ENCODE measurements around the gene WDR19. TPM values are rescaled to one million over a fixed set of nuclear protein-coding genes. Genes with fewer than 3 reads are reported as not detected.

The WDR19 gene
- total RNA-seq, 1 experiment from 2014 or later, result 33.2 TPM

- peaks cover 4% of the 10 kb centered on the region; the same call in 1 of the 2 replicates for H3F3A ChIP-seq (ENCODE audit: insufficient read depth, low read depth)
- peaks cover 15% of the 10 kb centered on the region for H3K4me1 ChIP-seq (replicated peaks; ENCODE audit: insufficient read depth)
- peak overlapping the region; percentile 63 for H2AFZ ChIP-seq
- no peaks in the 10 kb centered on the region for H4K20me1 ChIP-seq (ENCODE audit: insufficient read depth)
- TF ChIP-seq EZH2 (IDR thresholded peaks at IDR 0.05; ENCODE audit: low read depth), result no peak
- TF ChIP-seq, protein P1, sequence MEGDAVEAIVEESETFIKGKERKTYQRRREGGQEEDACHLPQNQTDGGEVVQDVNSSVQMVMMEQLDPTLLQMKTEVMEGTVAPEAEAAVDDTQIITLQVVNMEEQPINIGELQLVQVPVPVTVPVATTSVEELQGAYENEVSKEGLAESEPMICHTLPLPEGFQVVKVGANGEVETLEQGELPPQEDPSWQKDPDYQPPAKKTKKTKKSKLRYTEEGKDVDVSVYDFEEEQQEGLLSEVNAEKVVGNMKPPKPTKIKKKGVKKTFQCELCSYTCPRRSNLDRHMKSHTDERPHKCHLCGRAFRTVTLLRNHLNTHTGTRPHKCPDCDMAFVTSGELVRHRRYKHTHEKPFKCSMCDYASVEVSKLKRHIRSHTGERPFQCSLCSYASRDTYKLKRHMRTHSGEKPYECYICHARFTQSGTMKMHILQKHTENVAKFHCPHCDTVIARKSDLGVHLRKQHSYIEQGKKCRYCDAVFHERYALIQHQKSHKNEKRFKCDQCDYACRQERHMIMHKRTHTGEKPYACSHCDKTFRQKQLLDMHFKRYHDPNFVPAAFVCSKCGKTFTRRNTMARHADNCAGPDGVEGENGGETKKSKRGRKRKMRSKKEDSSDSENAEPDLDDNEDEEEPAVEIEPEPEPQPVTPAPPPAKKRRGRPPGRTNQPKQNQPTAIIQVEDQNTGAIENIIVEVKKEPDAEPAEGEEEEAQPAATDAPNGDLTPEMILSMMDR (conservative IDR thresholded peaks at IDR 0.05), result no peak
- peak overlapping the region; percentile 58; the same call in 1 of the 2 replicates for H3K4me3 ChIP-seq
- no peaks in the 10 kb centered on the region for H3K27me3 ChIP-seq (ENCODE audit: insufficient read depth, low read depth)
- peak overlapping the region; percentile 36; the same call in 1 of the 2 replicates for H3K27ac ChIP-seq
- no peaks in the 10 kb centered on the region for H3K9me2 ChIP-seq (ENCODE audit: insufficient read depth)
- H3K4me2 ChIP-seq, result peak overlapping the region; percentile 75
- H3K36me3 ChIP-seq (ENCODE audit: low read depth), result no peaks in the 10 kb centered on the region
- ChIA-PET CTCF (interaction anchor here (0.5 to 0.7 kb wide), 6 partner anchors 36 to 1019 kb away, joined by 3 to 6 read pairs (median 4); no protein-coding TSS in a partner anchor), POLR2A (ENCODE audit: unreplicated experiment) (interaction anchor here (0.5 to 0.6 kb wide), 3 partner anchors 268 to 1491 kb away, joined by 3 to 7 read pairs (median 4); no protein-coding TSS in a partner anchor)
- H3K9me3 ChIP-seq (ENCODE audit: insufficient read depth, low read depth), result no peaks in the 10 kb centered on the region
- BruUV-seq (replicated peaks), result TSS peak; percentile 90
- no peak for DNase-seq
- intact Hi-C loops (cut with micrococcal nuclease; ENCODE audit: unreplicated experiment), result no loop called here
- H3K79me2 ChIP-seq (ENCODE audit: low read depth), result peaks cover 7% of the 10 kb centered on the region; the same call in 1 of the 2 replicates
Observed at GRCh38 chr4:39181520-39181904, 817 bp upstream of the WDR19 start.

- H2AFZ ChIP-seq, result no peak overlapping the region
- intact Hi-C loops (cut with micrococcal nuclease; ENCODE audit: unreplicated experiment), result no loop called here
- H3K4me3 ChIP-seq, result no peak overlapping the region
- TF ChIP-seq EZH2 (IDR thresholded peaks at IDR 0.05; ENCODE audit: low read depth), result no peak
- TF ChIP-seq, protein P1 (conservative IDR thresholded peaks at IDR 0.05), result no peak
- no peak overlapping the region for H3K27ac ChIP-seq
- no peaks in the 10 kb centered on the region for H3K4me1 ChIP-seq (replicated peaks; ENCODE audit: insufficient read depth)
- no peaks in the 10 kb centered on the region for H3K27me3 ChIP-seq (ENCODE audit: insufficient read depth, low read depth)
- no peaks in the 10 kb centered on the region for H3K79me2 ChIP-seq (ENCODE audit: low read depth)
- POLR2A ChIA-PET (ENCODE audit: unreplicated experiment), result no interaction called here
- H3K9me3 ChIP-seq (ENCODE audit: insufficient read depth, low read depth), result no peaks in the 10 kb centered on the region
- no peaks in the 10 kb centered on the region for H3F3A ChIP-seq (ENCODE audit: insufficient read depth, low read depth)
- CTCF ChIA-PET, result no interaction called here
- H3K36me3 ChIP-seq (ENCODE audit: low read depth), result peaks cover 11% of the 10 kb centered on the region; the same call in 1 of the 2 replicates
- DNase-seq, result no peak
- BruUV-seq (replicated peaks), result no TSS peak
- no peaks in the 10 kb centered on the region for H4K20me1 ChIP-seq (ENCODE audit: insufficient read depth)
- no peak overlapping the region for H3K4me2 ChIP-seq
- no peaks in the 10 kb centered on the region for H3K9me2 ChIP-seq (ENCODE audit: insufficient read depth)
Observed at GRCh38 chr4:39201963-39202362, 19.6 kb downstream of the WDR19 start.

DNA sequence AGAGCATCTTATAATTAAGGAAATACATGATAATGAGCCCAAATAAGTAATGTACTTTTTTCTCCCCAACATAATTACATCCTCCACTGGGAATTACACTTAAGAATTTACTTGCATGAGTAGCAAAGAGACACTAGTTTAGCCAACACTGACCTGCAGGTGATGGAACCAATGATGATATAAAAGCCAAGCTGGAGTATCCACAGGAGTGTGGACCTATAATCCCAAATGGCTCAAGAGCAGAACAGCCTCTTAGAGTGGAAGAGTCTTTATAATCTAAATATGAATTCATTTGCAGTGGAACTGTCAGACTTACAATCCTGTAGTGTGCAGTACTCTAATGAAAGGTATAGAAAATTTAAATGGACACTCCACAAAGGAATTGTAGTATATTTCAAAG lies 22.2 kb downstream of the WDR19 start:
- intact Hi-C loops (cut with micrococcal nuclease; ENCODE audit: unreplicated experiment), result no loop called here
- Histone ChIP-seq H3K4me2 (no peak overlapping the region), H2AFZ (no peak overlapping the region), H3F3A (ENCODE audit: insufficient read depth, low read depth) (no peaks in the 10 kb centered on the region), H3K4me3 (no peak overlapping the region), H3K79me2 (ENCODE audit: low read depth) (no peaks in the 10 kb centered on the region), H3K9me2 (ENCODE audit: insufficient read depth) (no peaks in the 10 kb centered on the region), H3K27ac (no peak overlapping the region), H3K9me3 (ENCODE audit: insufficient read depth, low read depth) (no peaks in the 10 kb centered on the region), H3K36me3 (ENCODE audit: low read depth) (peaks cover 20% of the 10 kb centered on the region), H3K27me3 (ENCODE audit: insufficient read depth, low read depth) (no peaks in the 10 kb centered on the region), H3K4me1 (replicated peaks; ENCODE audit: insufficient read depth) (no peaks in the 10 kb centered on the region), H4K20me1 (ENCODE audit: insufficient read depth) (no peaks in the 10 kb centered on the region)
- ChIA-PET POLR2A (ENCODE audit: unreplicated experiment) (no interaction called here), CTCF (no interaction called here)
- no TSS peak for BruUV-seq (replicated peaks)
- no peak for DNase-seq
- TF ChIP-seq, protein P1 (conservative IDR thresholded peaks at IDR 0.05), result no peak
- no peak for TF ChIP-seq EZH2 (IDR thresholded peaks at IDR 0.05; ENCODE audit: low read depth)

Measured in PC-9 (cell line).